ENCODE data around the gene CHPF2.

Gene CHPF2

GRCh38 chr7:151232091-151232916 is at the start of gene CHPF2:
Gene CHPF2 (plus strand): TSS chr7:151232483. CDS start chr7:151234012, 1,529 bp downstream.
- DNase-seq (ENCODE audit: low read depth, low spot score) = peak; percentile 78

GRCh38 chr7:151185762-151186639 is 46.3 kb upstream of the CHPF2 start:
- no peak for DNase-seq (ENCODE audit: low read depth, low spot score)

GRCh38 chr7:151186640-151187408 is 45.5 kb upstream of the CHPF2 start, which contains the start of gene ASB10:
Gene ASB10 (minus strand): TSS chr7:151187250. CDS start chr7:151187130, 120 bp downstream.
- no peak for DNase-seq (ENCODE audit: low read depth, low spot score)

DNA sequence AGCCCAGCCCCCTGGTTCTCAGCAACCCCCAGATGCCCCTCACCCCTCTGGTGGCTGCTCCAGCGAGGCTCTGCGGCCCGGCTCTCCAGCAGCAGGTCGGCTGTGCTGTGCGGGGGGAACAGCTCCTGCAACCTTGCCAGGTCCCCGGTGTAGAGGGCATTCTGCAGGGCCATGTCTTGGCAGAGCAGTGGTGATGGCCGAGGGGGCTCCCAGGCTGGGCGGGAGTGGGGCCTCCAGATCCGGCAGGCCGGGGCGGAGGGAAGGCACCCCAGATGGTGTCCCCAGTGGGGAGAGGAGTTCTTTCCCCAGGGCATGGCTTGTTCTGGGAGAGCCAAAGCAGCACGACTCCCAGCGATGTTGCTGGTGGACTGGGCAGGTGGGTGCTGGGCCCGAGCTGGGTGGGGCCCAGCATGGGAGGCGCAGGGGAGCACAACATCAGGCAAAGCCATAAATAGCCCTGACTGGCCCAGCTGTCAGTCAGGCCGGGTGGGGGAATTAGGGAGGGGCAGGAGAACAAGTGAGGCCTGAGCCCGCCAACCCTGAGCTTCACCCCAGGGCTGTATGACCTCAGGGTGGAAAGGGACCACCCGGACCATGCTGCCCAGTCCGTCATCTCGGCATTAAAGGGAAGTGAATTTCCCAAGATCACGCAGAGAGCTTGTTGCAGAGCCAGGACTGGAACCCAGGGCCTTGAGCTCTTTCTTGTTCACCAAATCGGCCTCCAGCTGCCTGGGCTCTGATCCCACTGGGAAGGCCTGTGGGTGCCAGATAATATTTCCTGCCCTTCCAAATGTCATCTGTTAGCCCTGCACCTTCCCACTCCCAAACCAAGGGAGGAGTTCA is 44.7 kb upstream of the CHPF2 start:
- no peak for DNase-seq (ENCODE audit: low read depth, low spot score)

GRCh38 chr7:151188252-151188542 is 44.1 kb upstream of the CHPF2 start:
- DNase-seq (ENCODE audit: low read depth, low spot score) = no peak

DNA sequence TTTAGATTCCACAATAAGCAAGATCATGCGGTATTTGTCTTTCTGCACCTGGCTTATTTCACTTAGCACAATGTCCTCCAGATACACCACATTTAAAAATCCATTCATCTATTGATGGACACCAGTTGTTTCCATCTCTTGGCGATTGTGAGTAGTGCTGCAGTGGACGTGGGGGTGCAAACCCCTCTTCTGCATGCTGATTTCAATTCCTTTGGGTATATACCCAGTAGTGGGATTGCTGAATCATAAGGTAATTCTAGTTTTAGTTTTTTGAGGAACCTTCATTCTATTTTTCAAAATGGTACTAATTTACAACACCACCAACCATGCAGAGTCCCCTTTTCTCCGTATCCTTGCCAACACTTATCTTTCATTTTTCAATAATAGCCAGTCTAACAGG is 43.2 kb upstream of the CHPF2 start:
- DNase-seq (ENCODE audit: low read depth, low spot score) = no peak

GRCh38 chr7:151191544-151191943 is 40.7 kb upstream of the CHPF2 start:
- no peak for DNase-seq (ENCODE audit: low read depth, low spot score)

- DNase-seq (ENCODE audit: low read depth, low spot score) = no peak
Measured at GRCh38 chr7:151192002-151192539, 40.2 kb upstream of the CHPF2 start.

- no peak for DNase-seq (ENCODE audit: low read depth, low spot score)
Measured at GRCh38 chr7:151193203-151193978, 38.9 kb upstream of the CHPF2 start.

DNA sequence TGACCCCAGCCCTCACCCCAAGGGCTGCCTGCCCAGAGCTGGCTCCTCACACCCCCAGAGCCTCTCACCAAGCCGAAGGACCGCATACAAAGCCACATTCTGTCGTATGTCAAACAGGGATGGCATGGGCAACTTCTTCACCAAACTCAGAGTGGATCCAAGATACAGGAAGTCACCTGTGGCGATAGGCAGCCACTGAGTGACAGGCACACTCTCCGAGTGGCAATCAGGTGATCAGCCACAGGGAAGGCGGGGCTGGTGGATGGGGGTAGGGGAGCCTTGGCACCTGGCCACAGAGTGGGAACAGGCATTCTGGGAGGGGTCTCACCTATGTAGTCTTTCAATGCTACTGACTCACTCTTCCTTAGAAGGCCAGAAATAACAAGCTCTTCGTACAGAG is 38.1 kb upstream of the CHPF2 start:
- DNase-seq (ENCODE audit: low read depth, low spot score) = no peak

GRCh38 chr7:151195616-151196450 is 36.5 kb upstream of the CHPF2 start:
- DNase-seq (ENCODE audit: low read depth, low spot score) = no peak

DNA sequence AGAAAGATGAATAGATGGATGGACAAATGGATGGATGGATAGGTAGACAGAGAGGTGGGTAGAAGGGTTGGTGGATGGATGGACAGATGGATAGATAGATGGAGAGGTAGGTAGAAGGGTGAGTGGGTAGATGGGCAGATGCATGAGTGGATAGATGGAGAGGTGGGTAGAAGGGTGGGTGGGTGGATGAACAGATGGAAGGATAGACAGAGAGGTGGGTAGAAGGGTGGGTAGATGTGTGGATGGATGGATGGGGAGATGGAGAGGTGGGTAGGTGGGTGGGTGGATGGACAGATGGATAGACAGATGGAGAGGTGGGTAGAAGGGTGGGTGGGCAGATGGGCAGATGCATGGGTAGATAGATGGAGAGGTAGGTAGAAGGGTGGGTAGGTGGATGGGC is 34.4 kb upstream of the CHPF2 start:
- DNase-seq (ENCODE audit: low read depth, low spot score) = no peak

DNA sequence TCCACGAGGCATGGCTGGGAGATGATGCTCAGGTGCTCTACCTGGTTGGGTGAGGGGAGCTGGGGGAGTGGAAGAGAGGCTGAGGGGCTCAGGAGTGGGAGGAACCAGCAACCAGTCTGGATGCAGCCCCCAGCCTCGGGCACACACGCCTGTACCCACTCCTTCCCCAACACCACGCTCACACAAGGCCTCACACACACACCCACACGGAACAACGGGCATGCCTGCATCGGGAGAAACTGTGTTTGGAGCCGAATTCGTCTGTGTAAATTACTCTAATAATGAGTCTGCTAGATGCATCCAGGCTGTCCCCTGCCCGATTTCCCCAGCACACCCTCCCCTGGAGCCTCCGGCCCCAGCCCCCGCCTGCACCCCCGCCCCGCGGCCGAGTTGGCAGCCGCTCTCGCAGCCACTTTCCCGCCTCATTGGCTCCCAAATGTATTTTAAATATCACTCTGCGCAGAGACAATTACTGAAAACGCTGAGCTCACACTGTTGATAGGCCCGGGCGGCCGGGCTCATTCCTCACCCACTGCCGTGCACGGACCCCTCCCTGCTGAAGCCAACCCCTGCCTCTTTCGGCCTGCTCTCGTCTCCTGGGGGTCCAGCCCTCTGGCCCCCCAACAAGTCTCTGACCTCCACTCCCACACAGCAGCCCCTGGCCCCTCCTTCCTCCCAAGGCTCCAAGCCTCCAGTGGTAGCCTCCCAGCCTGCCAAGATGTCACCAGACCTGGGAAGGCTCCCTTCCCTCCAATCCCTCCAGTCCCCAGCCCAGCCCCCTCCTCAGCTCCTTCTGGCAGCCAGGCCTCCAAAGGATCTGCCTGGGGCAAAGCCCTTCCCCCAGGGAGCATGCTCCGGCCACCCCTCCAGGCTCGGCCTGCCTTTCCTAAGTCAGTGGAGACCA is 33.1 kb upstream of the CHPF2 start:
- DNase-seq (ENCODE audit: low read depth, low spot score) = no peak

DNA sequence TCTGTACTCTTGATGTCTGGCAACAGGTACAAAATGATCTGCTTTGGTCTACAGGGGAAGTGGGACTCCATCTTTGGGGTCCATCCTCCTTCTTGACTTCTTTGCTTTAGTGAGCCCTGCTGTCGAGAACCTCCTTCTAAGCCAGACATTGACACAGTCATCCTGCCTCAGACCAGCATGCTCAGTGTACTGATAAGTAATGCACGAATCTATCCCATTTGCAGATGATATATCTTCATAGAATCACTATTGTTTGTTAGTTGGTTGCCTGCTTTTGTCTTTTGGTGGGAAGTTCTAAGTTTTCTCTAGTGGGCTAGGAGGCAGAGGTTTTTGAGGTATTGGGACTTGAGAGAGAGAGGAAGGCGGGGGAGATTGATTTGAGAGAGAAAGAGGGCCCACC is 30.9 kb upstream of the CHPF2 start:
- DNase-seq (ENCODE audit: low read depth, low spot score) = no peak

DNA sequence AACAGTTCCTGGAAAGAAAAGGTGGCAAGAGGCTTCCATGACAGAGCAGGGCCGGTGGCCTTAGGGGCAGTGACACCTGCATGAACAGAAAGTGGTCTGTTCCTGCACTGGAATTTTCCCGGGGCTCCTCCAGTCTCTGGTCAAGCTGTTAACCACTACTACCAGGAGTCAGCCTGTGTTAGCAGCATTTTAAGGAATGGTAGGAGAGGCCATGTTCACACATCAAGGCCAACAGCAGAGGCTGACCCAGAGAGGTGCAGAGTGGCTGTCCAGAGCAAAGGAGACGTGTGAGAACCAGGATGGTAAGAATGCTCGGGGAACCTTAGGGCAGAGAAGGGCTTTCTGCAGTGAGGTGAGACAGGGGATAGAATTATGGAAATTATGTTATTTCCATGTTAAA is 30.5 kb upstream of the CHPF2 start:
- no peak for DNase-seq (ENCODE audit: low read depth, low spot score)

DNA sequence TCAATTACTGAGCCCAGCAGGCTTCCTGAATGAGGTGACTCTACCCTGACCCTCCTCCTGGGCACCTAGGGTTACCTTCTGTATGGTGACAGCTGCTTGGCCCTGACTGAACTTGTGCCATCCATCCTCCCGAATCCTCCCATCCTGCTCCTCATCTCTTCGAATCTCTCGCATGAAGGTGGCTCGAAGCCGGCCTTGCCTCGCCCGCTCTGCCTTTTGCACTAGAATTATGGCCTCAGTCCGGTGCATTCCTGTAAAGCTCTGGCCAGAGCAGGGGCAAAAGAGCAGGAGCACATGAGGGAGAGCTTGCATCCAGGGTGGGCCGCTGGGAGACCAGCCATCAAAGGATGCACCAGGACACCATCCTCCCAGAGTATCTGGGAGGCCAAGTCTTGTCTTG is 29.4 kb upstream of the CHPF2 start:
- no peak for DNase-seq (ENCODE audit: low read depth, low spot score)

- no peak for DNase-seq (ENCODE audit: low read depth, low spot score)
Measured at GRCh38 chr7:151204383-151205032, 27.8 kb upstream of the CHPF2 start.

DNA sequence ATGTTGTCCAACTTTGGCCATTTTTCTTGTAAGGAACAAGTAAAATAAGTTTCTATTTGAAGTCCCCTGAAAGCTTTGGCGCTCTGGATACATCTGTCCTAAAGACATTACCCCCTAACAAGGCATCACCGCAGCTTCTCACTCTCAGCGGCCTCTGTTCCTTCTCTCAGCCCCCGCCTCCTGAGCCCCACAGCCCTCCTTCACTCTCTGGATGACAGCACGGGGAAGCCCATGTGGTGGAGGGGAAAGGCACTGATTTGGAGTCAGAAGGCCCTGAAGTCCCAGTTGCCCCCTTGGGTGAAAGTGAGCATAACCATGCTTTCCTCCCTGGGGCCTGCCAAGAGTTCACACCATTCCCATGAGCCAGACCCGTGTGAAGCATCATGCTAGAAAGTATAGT is 26.6 kb upstream of the CHPF2 start:
- DNase-seq (ENCODE audit: low read depth, low spot score) = no peak

Measured in activated naive CD8-positive, alpha-beta T cell treated with anti-CD3 and anti-CD28 coated beads, Interleukin-2, amount 50 U/mL, for 16 hours (primary cell).